Kidney capillary endothelial cell (primary cell): ENCODE results near the gene GRPEL2.
"Not testable (repeated sequence)": the region's sequence is repeated elsewhere in the genome, so short reads cannot be mapped to it uniquely, and the experiment has no call there.

ENCODE experiments used
- DNase-seq: peaks from one replicate; pipeline ENCODE4 v3.0.0-alpha.2; 2018; ENCODE audit warnings: low spot score

The GRPEL2 gene

DNA sequence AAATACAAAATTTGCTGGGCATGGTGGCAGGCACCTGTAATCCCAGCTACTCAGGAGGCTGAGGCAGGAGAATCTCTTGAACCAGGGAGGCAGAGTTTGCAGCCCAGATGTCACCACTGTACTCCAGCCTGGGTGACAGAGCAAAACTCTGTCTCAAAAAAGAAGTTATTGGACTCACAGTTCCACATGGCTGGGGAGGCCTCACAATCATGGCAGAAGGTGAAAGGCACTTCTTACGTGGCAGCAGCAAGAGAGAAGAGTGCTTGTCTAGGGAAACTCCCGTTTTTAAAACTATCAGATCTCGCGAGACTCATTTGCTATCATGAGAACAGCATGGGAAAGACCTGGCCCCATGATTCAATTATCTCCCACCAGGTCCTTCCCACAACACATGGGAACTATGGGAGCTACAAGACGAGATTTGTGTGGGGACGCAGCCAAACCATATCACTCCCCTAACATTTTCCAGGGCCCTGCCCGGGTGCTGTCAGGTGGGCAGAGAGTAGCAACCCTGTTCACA is 53.5 kb downstream of the GRPEL2 start:
- DNase-seq: not testable (repeated sequence)

DNA sequence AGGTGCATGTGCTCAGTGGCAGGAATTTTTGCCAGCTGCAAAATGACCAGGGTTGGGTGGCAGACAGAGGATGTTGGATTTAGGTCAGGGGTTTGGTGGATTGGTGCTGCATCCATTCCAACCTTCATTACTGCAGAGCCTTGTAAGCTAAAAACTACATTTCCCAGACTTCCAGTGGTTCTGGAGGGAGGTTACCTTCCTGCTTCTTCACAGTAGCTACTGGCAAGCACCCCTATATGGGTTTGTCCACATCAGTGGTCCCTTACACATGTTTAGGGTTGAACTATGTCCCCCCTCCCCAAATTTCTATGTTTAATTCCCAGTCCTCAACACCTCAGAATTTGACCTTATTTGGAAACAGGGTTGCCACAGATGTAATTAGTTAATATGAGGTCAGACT is 54.5 kb downstream of the GRPEL2 start:
- DNase-seq: no peak

- no peak for DNase-seq
These were observed 55.0 kb downstream of the GRPEL2 start for GRCh38 chr5:149400304-149400703.

DNA sequence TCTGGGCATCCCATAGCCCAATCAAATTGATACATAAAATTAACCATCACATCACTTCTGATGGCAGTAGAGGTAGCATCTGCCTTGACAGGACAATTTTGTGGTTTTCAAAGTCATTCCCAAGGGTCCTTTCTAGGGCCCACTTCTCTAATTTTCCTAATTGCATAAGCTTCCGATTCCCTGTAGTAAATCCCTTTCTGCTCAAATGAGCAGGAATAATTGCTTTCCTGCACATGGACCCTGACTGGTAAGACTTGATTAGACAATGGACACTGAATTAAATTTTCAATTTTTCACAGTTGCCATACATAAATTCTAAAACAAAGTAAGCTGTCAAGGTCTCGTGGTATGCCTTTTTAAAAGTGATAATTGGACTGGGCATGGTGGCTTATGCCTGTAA is 55.8 kb downstream of the GRPEL2 start:
- DNase-seq: no peak

- DNase-seq: no peak
These were observed 57.0 kb downstream of the GRPEL2 start for GRCh38 chr5:149402291-149402690.
